Right hindlimb (tissue), 1 donor: Measurements from ENCODE around the gene PRCD.

Experiments used
- DNase-seq: peaks from one replicate; pipeline ENCODE4 v3.0.0-alpha.2; 2018

Gene PRCD

GRCh38 chr17:76575570-76575969, 35.7 kb downstream of the PRCD start:
- DNase-seq: no peak

- DNase-seq: no peak
These were observed 36.3 kb downstream of the PRCD start for GRCh38 chr17:76576189-76576588.

GRCh38 chr17:76577876-76578275, 38.0 kb downstream of the PRCD start:
- DNase-seq: no peak

- no peak for DNase-seq
These were observed 38.5 kb downstream of the PRCD start for GRCh38 chr17:76578376-76578775.

GRCh38 chr17:76579281-76579680, 39.4 kb downstream of the PRCD start:
- DNase-seq: no peak

GRCh38 chr17:76581515-76581914, 41.7 kb downstream of the PRCD start:
- no peak for DNase-seq

- DNase-seq: no peak
These were observed 42.8 kb downstream of the PRCD start for GRCh38 chr17:76582660-76583059.

GRCh38 chr17:76584427-76585032, 44.7 kb downstream of the PRCD start:
- DNase-seq: no peak

GRCh38 chr17:76585033-76585648, 45.3 kb downstream of the PRCD start:
- peak; percentile 36 for DNase-seq

GRCh38 chr17:76585649-76586593, 46.1 kb downstream of the PRCD start, which contains the start of gene ST6GALNAC2:
ST6GALNAC2 (minus strand) TSS chr17:76585860; CDS start chr17:76585808, 52 bp downstream.
- DNase-seq: peak; percentile 48

- DNase-seq: no peak
These were observed 47.1 kb downstream of the PRCD start for GRCh38 chr17:76586741-76587487.

GRCh38 chr17:76588182-76588581, 48.3 kb downstream of the PRCD start:
- no peak for DNase-seq

- DNase-seq: no peak
These were observed 53.6 kb downstream of the PRCD start for GRCh38 chr17:76593384-76593826.

GRCh38 chr17:76593959-76594358, 54.1 kb downstream of the PRCD start:
- no peak for DNase-seq

- DNase-seq: no peak
These were observed 54.8 kb downstream of the PRCD start for GRCh38 chr17:76594690-76595089.
